T-helper 1 cell treated with Interleukin-12 subunit alpha and Interleukin-12 subunit beta and Interleukin-4 antibody, amounts not matched to agents 30 μg/mL and 1 μg/mL, for 36 hours (primary cell): ENCODE results near the gene IQCK.

Experiments used
- H3K27ac Mint-ChIP-seq: one replicate; pipeline ENCODE4 v1.8.0; 2021; ENCODE audit warnings: mild to moderate bottlenecking, mixed read lengths
- H3K27me3 Mint-ChIP-seq: one replicate; pipeline ENCODE4 v1.8.0; 2021; ENCODE audit warnings: low read depth, mixed read lengths
- H3K36me3 Mint-ChIP-seq: one replicate; pipeline ENCODE4 v1.8.0; 2021; ENCODE audit warnings: low read depth, mixed read lengths
- H3K4me1 Mint-ChIP-seq: one replicate; pipeline ENCODE4 v1.8.0; 2021; ENCODE audit warnings: low read depth, mixed read lengths
- H3K4me3 Mint-ChIP-seq: one replicate; pipeline ENCODE4 v1.8.0; 2021; ENCODE audit warnings: mild to moderate bottlenecking, moderate library complexity, mixed read lengths
- H3K9me3 Mint-ChIP-seq: one replicate; pipeline ENCODE4 v1.8.0; 2021; ENCODE audit warnings: mixed read lengths

IQCK gene

DNA sequence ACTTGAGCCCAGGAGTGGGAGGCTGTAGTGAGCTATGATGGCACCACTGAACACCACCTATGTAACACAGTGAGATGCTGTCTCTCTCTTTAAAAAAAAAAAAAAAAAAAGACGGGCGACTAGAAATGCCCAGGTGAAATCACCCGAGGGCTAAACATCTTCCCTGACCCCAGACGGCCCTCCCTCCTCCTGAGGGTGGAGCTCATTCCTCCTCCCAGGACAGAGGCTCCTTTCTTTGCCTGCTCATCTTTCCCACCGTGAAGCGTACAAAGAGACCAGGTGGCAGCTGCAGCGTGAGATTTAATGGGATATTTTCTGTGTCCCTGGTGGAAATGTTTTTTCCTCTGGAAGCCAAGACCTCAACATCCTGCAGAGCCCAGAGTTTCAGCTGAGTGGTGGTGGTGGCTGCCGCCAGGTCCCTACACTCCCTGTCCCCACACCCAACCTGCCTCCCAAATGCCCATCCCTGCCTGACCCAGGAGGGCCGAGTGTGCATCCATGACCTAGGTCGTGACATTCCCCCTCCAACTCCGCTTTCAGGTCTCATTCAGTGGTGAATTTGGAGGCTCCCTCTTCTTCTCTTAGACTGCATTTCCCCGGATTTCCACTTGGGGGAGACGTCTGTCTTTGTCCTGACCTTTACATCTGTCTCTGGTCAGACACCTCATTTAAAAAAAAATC lies 181.0 kb downstream of the IQCK start:
- no peaks in the 10 kb centered on the region for H3K9me3 Mint-ChIP-seq
- H3K27ac Mint-ChIP-seq = no peak overlapping the region
- peaks cover 7% of the 10 kb centered on the region for H3K27me3 Mint-ChIP-seq
- no peak overlapping the region for H3K4me3 Mint-ChIP-seq
- no peaks in the 10 kb centered on the region for H3K36me3 Mint-ChIP-seq
- H3K4me1 Mint-ChIP-seq = no peaks in the 10 kb centered on the region

DNA sequence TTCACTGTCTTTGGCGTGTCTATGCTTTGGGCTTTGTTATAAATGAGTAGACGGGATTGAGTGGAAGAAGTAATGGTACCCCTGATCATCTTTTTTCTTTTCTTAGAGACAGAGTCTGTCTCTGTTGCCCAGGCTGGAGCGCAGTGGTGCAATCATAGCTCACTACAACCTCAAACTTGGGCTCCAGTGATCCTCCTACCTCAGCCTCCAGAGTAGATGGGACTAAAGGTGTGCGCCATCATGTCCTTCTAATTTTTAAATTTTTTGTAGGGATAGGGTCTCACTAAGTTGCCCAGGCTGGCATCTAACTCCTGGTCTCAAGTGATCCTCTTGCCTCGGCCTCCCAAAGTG lies 181.5 kb downstream of the IQCK start:
- no peaks in the 10 kb centered on the region for H3K4me1 Mint-ChIP-seq
- no peaks in the 10 kb centered on the region for H3K9me3 Mint-ChIP-seq
- H3K36me3 Mint-ChIP-seq = no peaks in the 10 kb centered on the region
- H3K27me3 Mint-ChIP-seq = peaks cover 7% of the 10 kb centered on the region
- no peak overlapping the region for H3K27ac Mint-ChIP-seq
- H3K4me3 Mint-ChIP-seq = no peak overlapping the region

DNA sequence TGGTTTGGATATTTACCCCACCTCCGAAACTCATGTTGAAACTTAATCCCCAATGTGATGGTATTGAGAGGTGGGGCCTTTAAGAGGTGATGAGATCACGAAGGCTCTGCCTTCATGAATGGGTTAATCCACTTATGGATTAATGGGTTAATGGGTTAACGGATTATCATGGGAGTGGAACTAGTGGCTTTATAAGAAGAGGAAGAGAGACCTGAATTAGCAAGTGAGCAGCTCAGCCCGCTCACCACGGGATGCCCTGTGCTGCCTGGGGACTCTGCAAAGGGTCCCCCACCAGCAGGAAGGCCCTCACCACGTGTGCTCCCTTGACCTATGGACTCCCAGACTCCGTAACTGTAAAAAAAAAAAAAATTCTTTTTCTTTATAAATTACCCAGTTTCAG lies 183.1 kb downstream of the IQCK start:
- H3K4me1 Mint-ChIP-seq = no peaks in the 10 kb centered on the region
- no peaks in the 10 kb centered on the region for H3K9me3 Mint-ChIP-seq
- no peaks in the 10 kb centered on the region for H3K36me3 Mint-ChIP-seq
- H3K27ac Mint-ChIP-seq = no peak overlapping the region
- peaks cover 7% of the 10 kb centered on the region for H3K27me3 Mint-ChIP-seq
- no peak overlapping the region for H3K4me3 Mint-ChIP-seq

DNA sequence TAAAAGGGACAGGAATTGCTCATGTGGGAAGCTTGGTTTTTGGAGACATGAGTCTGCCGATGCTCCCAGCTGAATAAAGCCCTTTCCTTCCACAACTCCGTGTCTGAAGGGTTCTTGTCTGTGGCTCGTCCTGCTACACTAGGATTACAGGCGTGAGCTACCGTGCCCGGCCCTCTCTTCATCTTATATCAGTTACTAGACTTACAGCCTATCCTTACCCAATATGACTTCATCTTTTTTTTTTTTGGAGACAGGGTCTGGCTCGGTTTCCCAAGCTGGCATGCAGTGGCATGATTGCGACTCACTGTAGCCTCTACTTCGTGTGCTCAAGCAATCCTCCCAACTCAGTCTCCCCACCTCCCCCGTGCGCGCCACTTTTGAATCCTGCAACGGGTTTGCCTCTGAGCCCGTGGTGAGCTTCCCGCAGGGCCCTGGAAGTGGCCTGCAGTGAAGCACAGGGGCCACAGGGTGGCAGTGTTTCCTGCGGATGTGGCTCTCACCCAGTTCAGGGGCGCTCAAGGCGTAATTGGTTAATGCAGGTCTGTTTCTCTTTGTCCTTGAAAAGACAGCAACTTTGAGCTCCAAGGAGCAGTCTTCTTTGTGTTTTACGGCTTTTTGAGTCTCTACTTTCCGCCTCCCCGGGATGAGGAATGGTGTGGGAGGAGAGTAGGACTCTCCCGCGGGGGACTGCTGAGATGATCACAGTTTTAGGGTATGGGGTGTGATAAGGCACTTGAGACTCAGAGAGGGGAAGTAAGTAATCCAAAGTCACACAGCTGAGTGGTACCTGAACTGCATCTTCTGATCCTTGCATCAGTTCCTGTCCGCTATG lies 189.3 kb downstream of the IQCK start:
- Mint-ChIP-seq H3K4me1 (peaks cover 5% of the 10 kb centered on the region), H3K27me3 (peaks cover 11% of the 10 kb centered on the region), H3K36me3 (no peaks in the 10 kb centered on the region), H3K27ac (no peak overlapping the region), H3K9me3 (no peaks in the 10 kb centered on the region), H3K4me3 (no peak overlapping the region)
